Cortex of kidney (tissue), 1 donor: ENCODE results near the gene CAMSAP2.

Source experiments
- DNase-seq: peaks from one replicate; lab custom pipeline; 2025; lab: John Stamatoyannopoulos, UW

The CAMSAP2 gene

GRCh38 chr1:200850554-200850953, 111.9 kb downstream of the CAMSAP2 start:
- no peak for DNase-seq

GRCh38 chr1:200856716-200857357, 118.1 kb downstream of the CAMSAP2 start:
- no peak for DNase-seq

GRCh38 chr1:200857804-200858203, 119.1 kb downstream of the CAMSAP2 start:
- no peak for DNase-seq

GRCh38 chr1:200861937-200862647, 123.4 kb downstream of the CAMSAP2 start:
- DNase-seq, result no peak

GRCh38 chr1:200862713-200863415, 124.2 kb downstream of the CAMSAP2 start:
- no peak for DNase-seq

GRCh38 chr1:200866116-200866515, 127.4 kb downstream of the CAMSAP2 start:
- no peak for DNase-seq

GRCh38 chr1:200866521-200866920, 127.8 kb downstream of the CAMSAP2 start:
- DNase-seq, result no peak

- no peak for DNase-seq
Measured at GRCh38 chr1:200867018-200867811, 128.5 kb downstream of the CAMSAP2 start.

- no peak for DNase-seq
Measured at GRCh38 chr1:200869376-200869752, 130.7 kb downstream of the CAMSAP2 start.

- no peak for DNase-seq
Measured at GRCh38 chr1:200869753-200870391, 131.2 kb downstream of the CAMSAP2 start.

GRCh38 chr1:200872446-200873115, 133.9 kb downstream of the CAMSAP2 start, which contains the start of gene GPR25:
Gene GPR25 (plus strand): TSS chr1:200872981. CDS start chr1:200873038, 57 bp downstream.
- no peak for DNase-seq

GRCh38 chr1:200873116-200873670, 134.5 kb downstream of the CAMSAP2 start:
- no peak for DNase-seq

GRCh38 chr1:200873671-200874397, 135.1 kb downstream of the CAMSAP2 start:
- DNase-seq, result no peak

- no peak for DNase-seq
Measured at GRCh38 chr1:200874694-200875093, 136.0 kb downstream of the CAMSAP2 start.

GRCh38 chr1:200875416-200875815, 136.7 kb downstream of the CAMSAP2 start:
- DNase-seq, result no peak

GRCh38 chr1:200877010-200877409, 138.3 kb downstream of the CAMSAP2 start:
- no peak for DNase-seq

- no peak for DNase-seq
Measured at GRCh38 chr1:200877839-200878551, 139.3 kb downstream of the CAMSAP2 start.

- DNase-seq, result no peak
Measured at GRCh38 chr1:200880212-200880611, 141.5 kb downstream of the CAMSAP2 start.

GRCh38 chr1:200883118-200883517, 144.4 kb downstream of the CAMSAP2 start:
- DNase-seq, result no peak
